ENCODE measurements around the gene LRRC10B.

The LRRC10B gene

GRCh38 chr11:61486779-61487178 lies 21.8 kb upstream of the LRRC10B start:
- no peak for DNase-seq (ENCODE audit: low spot score)

DNA sequence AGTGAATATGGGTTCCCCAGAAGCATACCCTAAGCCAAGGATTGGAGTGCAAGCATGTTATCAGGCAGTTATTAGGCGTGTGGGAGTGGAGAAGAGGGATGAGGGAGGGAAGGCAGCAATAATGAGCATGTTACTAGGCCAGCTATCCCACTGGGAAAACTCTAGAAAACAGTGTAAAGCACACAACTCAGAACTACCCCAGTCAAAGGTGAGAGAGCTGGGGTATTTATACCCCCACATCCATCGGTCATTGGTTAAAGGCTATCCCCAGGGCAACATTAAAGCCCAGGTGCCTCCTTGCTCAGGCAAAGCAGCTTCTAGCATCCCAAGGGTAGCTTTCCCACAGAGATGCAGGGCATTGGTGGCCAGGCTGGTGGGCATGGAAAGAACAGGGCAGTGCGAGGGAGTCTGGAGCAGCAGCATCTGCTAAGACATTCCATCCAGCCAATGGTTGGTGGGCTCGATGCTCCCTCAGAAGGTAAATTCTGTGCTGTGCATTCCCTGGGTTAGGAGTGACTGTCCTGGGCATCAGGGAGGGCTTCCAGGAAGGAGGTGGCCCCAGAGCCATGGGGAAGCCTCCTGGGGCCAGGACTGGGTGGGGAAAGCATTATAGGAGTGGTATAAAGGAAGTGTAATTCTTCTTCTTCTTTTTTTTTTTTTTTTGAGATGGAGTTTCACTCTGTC lies 21.1 kb upstream of the LRRC10B start:
- DNase-seq (ENCODE audit: low spot score): no peak

GRCh38 chr11:61488651-61489291 lies 19.8 kb upstream of the LRRC10B start:
- no peak for DNase-seq (ENCODE audit: low spot score)

DNA sequence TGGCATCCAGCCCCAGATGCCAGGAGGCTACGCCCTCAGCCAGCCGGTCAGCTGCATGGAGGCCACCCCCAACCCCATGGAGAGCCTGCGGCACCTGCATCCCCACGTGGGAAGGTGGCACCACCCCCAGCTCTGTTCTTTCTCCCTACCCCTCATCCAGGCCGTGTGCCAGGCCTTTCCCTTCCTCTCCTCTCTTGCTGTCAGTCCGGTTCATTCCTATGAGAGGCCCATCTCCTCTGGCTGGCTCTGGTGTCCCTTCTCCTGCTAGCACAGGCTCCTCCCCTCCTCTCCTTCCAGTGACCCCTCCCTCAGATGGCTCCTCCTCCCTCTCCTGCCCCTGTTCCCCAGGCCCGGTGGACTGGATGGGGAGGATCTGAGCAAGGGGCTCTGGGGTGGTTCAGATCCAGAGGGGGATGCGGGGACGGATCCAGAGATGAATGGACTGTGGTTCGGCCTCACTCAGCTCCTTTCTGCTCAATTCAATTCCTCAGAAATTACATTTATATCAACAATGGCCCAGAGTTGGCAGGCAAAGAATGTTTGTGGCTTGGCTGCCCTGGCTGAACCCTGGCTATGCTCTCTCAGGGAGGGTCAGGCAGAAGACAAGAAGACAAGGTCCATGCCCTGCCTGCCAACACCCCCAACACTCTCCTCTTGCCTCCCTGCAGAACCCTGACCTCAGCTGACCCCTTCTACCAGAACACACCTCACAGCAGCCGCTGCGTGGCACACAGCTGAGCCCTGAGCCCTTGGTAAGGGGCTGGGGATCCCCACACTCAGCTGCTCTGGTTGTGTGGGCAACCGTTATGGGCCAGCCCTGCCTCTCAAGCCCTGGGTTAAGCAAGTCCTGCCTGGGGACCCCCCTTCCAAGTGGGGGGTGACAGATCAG lies 18.5 kb upstream of the LRRC10B start:
- DNase-seq (ENCODE audit: low spot score): no peak

GRCh38 chr11:61491736-61492395 lies 16.7 kb upstream of the LRRC10B start:
- DNase-seq (ENCODE audit: low spot score): no peak

DNA sequence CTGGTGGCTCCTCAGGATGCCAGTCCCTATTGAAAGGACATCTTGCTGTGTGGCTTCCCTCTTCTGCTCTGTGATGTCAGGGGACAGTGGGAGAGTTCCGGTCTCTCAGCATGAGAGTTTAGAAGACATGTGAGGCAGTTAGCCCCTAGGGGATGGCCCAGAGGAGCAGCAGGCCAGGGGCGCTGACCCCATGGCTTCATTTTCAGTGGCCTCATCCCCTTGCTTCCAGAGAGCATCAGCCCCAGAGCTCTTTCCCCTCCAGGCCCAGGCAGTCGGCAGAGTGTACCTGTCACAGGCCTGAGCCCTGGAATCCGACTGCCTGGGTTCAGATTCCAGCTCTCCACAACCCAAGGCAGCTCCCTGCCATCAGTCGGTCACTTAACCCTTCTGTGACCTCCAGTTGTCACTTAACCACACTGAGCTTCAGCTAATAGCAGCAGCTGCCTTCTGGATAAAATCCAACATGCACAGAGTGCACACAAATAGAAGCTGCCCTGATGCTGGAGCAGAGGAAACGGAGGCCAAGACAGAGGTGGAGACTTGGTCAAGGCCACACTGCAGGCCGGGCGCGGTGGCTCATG lies 14.1 kb upstream of the LRRC10B start:
- DNase-seq (ENCODE audit: low spot score): no peak

GRCh38 chr11:61495801-61496601 lies 12.5 kb upstream of the LRRC10B start:
- no peak for DNase-seq (ENCODE audit: low spot score)

DNA sequence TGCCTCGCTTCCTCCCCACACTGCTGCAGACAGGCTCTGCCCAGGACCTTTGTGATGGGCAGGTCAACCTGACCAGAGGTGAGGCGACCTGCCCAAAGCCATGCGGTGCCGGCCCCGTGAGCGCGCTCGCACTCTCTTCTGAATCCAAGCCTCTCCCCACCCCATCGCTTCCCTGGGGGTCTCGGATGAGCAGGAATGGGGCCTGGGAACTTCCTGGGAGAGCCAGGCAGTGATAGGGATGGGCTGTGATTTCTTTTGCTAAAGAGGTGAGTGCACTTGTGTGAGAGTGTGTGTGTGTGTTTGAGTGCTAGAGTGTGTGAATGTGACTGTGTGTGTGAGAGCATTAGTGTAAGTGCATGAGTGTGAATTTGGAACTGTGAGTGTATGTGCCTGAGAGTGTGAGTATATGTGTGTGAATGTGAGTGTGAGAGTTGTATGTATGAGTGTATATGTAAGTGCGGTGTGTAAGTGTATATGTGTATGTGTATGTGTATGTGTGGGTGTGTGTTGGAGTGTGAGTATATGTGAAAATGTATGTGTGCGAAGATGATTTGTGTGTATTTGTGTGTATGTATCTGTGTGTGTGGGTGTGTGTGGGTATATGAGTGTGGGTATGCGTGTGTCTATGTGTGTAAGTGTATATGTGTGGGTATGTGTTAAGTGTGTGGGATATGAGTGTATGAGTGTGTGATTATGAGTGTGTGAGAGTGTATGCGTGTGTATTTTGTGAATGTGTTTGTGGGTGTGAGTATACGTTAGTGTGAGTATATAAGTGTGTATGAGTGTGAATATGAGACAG lies 11.7 kb upstream of the LRRC10B start:
- no peak for DNase-seq (ENCODE audit: low spot score)

- DNase-seq (ENCODE audit: low spot score): no peak
Measured at GRCh38 chr11:61497473-61497872, 11.1 kb upstream of the LRRC10B start.

- DNase-seq (ENCODE audit: low spot score): no peak
Measured at GRCh38 chr11:61497876-61498275, 10.7 kb upstream of the LRRC10B start.

DNA sequence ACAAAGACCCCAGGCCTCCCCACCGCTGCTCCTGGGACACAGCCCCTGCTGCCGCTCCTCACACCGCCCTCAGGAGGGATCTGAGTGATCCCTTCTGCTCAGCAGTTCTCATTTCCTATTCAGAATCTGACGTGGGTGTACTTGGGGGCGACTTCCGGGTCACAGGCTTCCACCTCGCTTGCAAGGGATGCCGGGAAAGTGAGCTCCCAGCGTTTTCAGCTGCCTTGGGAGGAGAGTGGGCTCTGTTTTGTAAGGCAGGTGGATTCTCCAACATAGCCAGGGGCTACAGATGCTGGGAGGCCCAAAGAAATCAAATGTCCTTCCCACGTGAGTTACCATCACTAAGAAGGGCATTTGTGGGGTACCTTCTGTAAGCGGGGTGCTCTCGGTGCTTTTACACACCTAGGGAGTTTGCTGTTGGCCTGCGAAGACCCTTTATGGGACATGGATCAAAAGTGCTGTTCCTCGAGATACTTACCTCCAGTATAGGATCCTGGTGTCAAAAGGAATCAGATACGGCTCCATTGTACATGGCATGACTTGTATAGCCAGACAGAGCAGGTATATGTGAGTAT lies 9.7 kb upstream of the LRRC10B start:
- DNase-seq (ENCODE audit: low spot score): no peak

GRCh38 chr11:61499816-61500491 lies 8.6 kb upstream of the LRRC10B start:
- no peak for DNase-seq (ENCODE audit: low spot score)

GRCh38 chr11:61502522-61502921 lies 6.0 kb upstream of the LRRC10B start:
- DNase-seq (ENCODE audit: low spot score): no peak

DNA sequence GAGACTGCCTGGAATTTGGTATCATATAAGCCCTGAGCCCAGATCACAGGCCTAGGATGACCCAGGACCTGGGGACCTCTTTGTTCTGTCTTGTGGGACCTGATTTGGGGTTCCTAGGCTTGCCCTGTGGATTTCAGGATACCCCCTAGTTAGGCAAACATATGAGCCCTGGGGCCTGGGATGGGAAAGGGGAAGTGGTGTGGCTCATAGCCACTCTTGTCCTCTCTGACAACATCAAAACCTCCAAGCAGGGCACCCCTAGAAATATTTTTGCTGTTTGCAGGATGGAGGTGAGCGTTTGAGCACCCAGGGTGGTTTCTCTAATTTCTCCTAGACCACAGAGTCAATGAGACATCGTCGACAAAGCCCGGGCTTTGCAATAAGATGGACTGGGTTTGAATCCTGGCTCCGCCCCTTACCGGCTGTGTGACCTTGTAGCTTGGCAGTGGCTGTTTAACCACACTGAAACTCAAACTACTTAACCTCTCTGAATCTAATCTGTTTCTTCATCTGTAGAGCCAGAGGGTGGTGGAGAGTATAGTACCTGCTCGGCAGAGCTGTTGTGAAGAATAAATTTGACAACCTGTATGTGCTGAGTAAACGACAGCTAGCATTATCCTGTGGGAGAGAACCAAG lies 5.3 kb upstream of the LRRC10B start:
- DNase-seq (ENCODE audit: low spot score): no peak

GRCh38 chr11:61505106-61505505 lies 3.4 kb upstream of the LRRC10B start:
- no peak for DNase-seq (ENCODE audit: low spot score)

GRCh38 chr11:61505640-61506155 lies 2.9 kb upstream of the LRRC10B start:
- DNase-seq (ENCODE audit: low spot score): no peak

- no peak for DNase-seq (ENCODE audit: low spot score)
Measured at GRCh38 chr11:61507012-61507768, 1.4 kb upstream of the LRRC10B start.

Data from hematopoietic multipotent progenitor cell treated with erythropoietin and hydrocortisone succinate and interleukin-3 and kit ligand, for 17 days (in vitro differentiated cells).